Measurements from ENCODE around the gene LRRD1. TPM values are rescaled to one million over a fixed set of nuclear protein-coding genes. Genes with fewer than 3 reads are reported as not detected.
"Not testable (repeated sequence)": the region's sequence is repeated elsewhere in the genome, so short reads cannot be mapped to it uniquely, and the experiment has no call there.

The LRRD1 gene
- total and polyA plus RNA-seq, 9 donors, result 0.11 to 0.64 (median 0.31) TPM

- H3K9me3 ChIP-seq (replicated peaks; ENCODE audit: control insufficient read depth, low read depth, low read length); H3K27ac ChIP-seq (ENCODE audit: low read length); H3K4me1 ChIP-seq (ENCODE audit: control insufficient read depth, insufficient read depth, low read length); H3K36me3 ChIP-seq (ENCODE audit: control insufficient read depth, insufficient read depth, low read length); H3K4me3 ChIP-seq (ENCODE audit: low read length); DNase-seq; H3K27me3 ChIP-seq (ENCODE audit: control insufficient read depth, insufficient read depth, low read length): not testable (repeated sequence)
- no CpG with 5 or more reads among the region's 1 CpG for WGBS (ENCODE audit: insufficient coverage)
Observed at GRCh38 chr7:92184294-92184693, 5.4 kb upstream of the LRRD1 start.

- Histone ChIP-seq H3K27me3 (ENCODE audit: control insufficient read depth, insufficient read depth, low read length) (no peaks in the 10 kb centered on the region), H3K4me1 (ENCODE audit: control insufficient read depth, insufficient read depth, low read length) (peaks cover 5% of the 10 kb centered on the region), H3K36me3 (ENCODE audit: control insufficient read depth, insufficient read depth, low read length) (no peaks in the 10 kb centered on the region), H3K9me3 (replicated peaks; ENCODE audit: control insufficient read depth, low read depth, low read length) (no peaks in the 10 kb centered on the region), H3K4me3 (ENCODE audit: low read length) (no peak overlapping the region), H3K27ac (ENCODE audit: low read length) (peak overlapping the region; percentile 31)
- peak; percentile 53 for DNase-seq
Observed at GRCh38 chr7:92177362-92177761, 1.6 kb downstream of the LRRD1 start.

GRCh38 chr7:92169529-92169928 lies 9.4 kb downstream of the LRRD1 start:
- not testable (repeated sequence) for H3K4me1 ChIP-seq (ENCODE audit: control insufficient read depth, insufficient read depth, low read length); H3K27me3 ChIP-seq (ENCODE audit: control insufficient read depth, insufficient read depth, low read length); H3K36me3 ChIP-seq (ENCODE audit: control insufficient read depth, insufficient read depth, low read length); DNase-seq; H3K4me3 ChIP-seq (ENCODE audit: low read length); H3K9me3 ChIP-seq (replicated peaks; ENCODE audit: control insufficient read depth, low read depth, low read length); H3K27ac ChIP-seq (ENCODE audit: low read length)
- WGBS (ENCODE audit: insufficient coverage), result 90% methylated on average over 2 of the region's 2 CpGs

GRCh38 chr7:92161271-92161670 lies 17.7 kb downstream of the LRRD1 start:
- WGBS (ENCODE audit: insufficient coverage), result 100% methylated on average over 1 of the region's 1 CpG
- Histone ChIP-seq H3K27ac (ENCODE audit: low read length) (no peak overlapping the region), H3K4me1 (ENCODE audit: control insufficient read depth, insufficient read depth, low read length) (no peaks in the 10 kb centered on the region), H3K36me3 (ENCODE audit: control insufficient read depth, insufficient read depth, low read length) (no peaks in the 10 kb centered on the region), H3K27me3 (ENCODE audit: control insufficient read depth, insufficient read depth, low read length) (no peaks in the 10 kb centered on the region), H3K9me3 (replicated peaks; ENCODE audit: control insufficient read depth, low read depth, low read length) (no peaks in the 10 kb centered on the region), H3K4me3 (ENCODE audit: low read length) (no peak overlapping the region)
- no peak for DNase-seq

- WGBS (ENCODE audit: insufficient coverage), result 85% methylated on average over 3 of the region's 3 CpGs
- Histone ChIP-seq H3K36me3 (ENCODE audit: control insufficient read depth, insufficient read depth, low read length) (no peaks in the 10 kb centered on the region), H3K9me3 (replicated peaks; ENCODE audit: control insufficient read depth, low read depth, low read length) (no peaks in the 10 kb centered on the region), H3K4me3 (ENCODE audit: low read length) (no peak overlapping the region), H3K4me1 (ENCODE audit: control insufficient read depth, insufficient read depth, low read length) (no peaks in the 10 kb centered on the region), H3K27ac (ENCODE audit: low read length) (no peak overlapping the region), H3K27me3 (ENCODE audit: control insufficient read depth, insufficient read depth, low read length) (no peaks in the 10 kb centered on the region)
- DNase-seq, result no peak
Observed at GRCh38 chr7:92158660-92159575, 20.0 kb downstream of the LRRD1 start.

GRCh38 chr7:92156990-92157389 lies 22.0 kb downstream of the LRRD1 start:
- DNase-seq, result no peak
- Histone ChIP-seq H3K4me1 (ENCODE audit: control insufficient read depth, insufficient read depth, low read length) (no peaks in the 10 kb centered on the region), H3K27ac (ENCODE audit: low read length) (no peak overlapping the region), H3K9me3 (replicated peaks; ENCODE audit: control insufficient read depth, low read depth, low read length) (no peaks in the 10 kb centered on the region), H3K36me3 (ENCODE audit: control insufficient read depth, insufficient read depth, low read length) (no peaks in the 10 kb centered on the region), H3K4me3 (ENCODE audit: low read length) (no peak overlapping the region), H3K27me3 (ENCODE audit: control insufficient read depth, insufficient read depth, low read length) (no peaks in the 10 kb centered on the region)

GRCh38 chr7:92155108-92155739 lies 23.7 kb downstream of the LRRD1 start:
- Histone ChIP-seq H3K27ac (ENCODE audit: low read length) (no peak overlapping the region), H3K4me1 (ENCODE audit: control insufficient read depth, insufficient read depth, low read length) (no peaks in the 10 kb centered on the region), H3K9me3 (replicated peaks; ENCODE audit: control insufficient read depth, low read depth, low read length) (no peaks in the 10 kb centered on the region), H3K4me3 (ENCODE audit: low read length) (no peak overlapping the region), H3K27me3 (ENCODE audit: control insufficient read depth, insufficient read depth, low read length) (no peaks in the 10 kb centered on the region), H3K36me3 (ENCODE audit: control insufficient read depth, insufficient read depth, low read length) (no peaks in the 10 kb centered on the region)
- no peak for DNase-seq
- WGBS (ENCODE audit: insufficient coverage), result 80% methylated on average over 1 of the region's 1 CpG

GRCh38 chr7:92150450-92151017 lies 28.4 kb downstream of the LRRD1 start:
- WGBS (ENCODE audit: insufficient coverage), result no CpG with 5 or more reads among the region's 1 CpG

GRCh38 chr7:92149736-92150239 lies 29.2 kb downstream of the LRRD1 start:
- H3K27me3 ChIP-seq (ENCODE audit: control insufficient read depth, insufficient read depth, low read length), result no peaks in the 10 kb centered on the region
- no peaks in the 10 kb centered on the region for H3K4me1 ChIP-seq (ENCODE audit: control insufficient read depth, insufficient read depth, low read length)
- no peaks in the 10 kb centered on the region for H3K36me3 ChIP-seq (ENCODE audit: control insufficient read depth, insufficient read depth, low read length)
- no peak for DNase-seq
- no CpG with 5 or more reads among the region's 5 CpGs for WGBS (ENCODE audit: insufficient coverage)
- H3K9me3 ChIP-seq (replicated peaks; ENCODE audit: control insufficient read depth, low read depth, low read length), result no peaks in the 10 kb centered on the region
- H3K27ac ChIP-seq (ENCODE audit: low read length), result no peak overlapping the region
- H3K4me3 ChIP-seq (ENCODE audit: low read length), result no peak overlapping the region

More at GRCh38 chr7:92150450-92151017, 28.4 kb downstream of the LRRD1 start:
- H3K36me3 ChIP-seq (ENCODE audit: control insufficient read depth, insufficient read depth, low read length), result no peaks in the 10 kb centered on the region
- DNase-seq, result no peak
- H3K9me3 ChIP-seq (replicated peaks; ENCODE audit: control insufficient read depth, low read depth, low read length), result no peaks in the 10 kb centered on the region
- no peaks in the 10 kb centered on the region for H3K4me1 ChIP-seq (ENCODE audit: control insufficient read depth, insufficient read depth, low read length)
- H3K27ac ChIP-seq (ENCODE audit: low read length), result no peak overlapping the region
- no peaks in the 10 kb centered on the region for H3K27me3 ChIP-seq (ENCODE audit: control insufficient read depth, insufficient read depth, low read length)
- no peak overlapping the region for H3K4me3 ChIP-seq (ENCODE audit: low read length)

GRCh38 chr7:92143192-92143880 lies 35.6 kb downstream of the LRRD1 start:
- not testable (repeated sequence) for H3K4me3 ChIP-seq (ENCODE audit: low read length); H3K27ac ChIP-seq (ENCODE audit: low read length); DNase-seq; H3K36me3 ChIP-seq (ENCODE audit: control insufficient read depth, insufficient read depth, low read length); H3K9me3 ChIP-seq (replicated peaks; ENCODE audit: control insufficient read depth, low read depth, low read length); H3K27me3 ChIP-seq (ENCODE audit: control insufficient read depth, insufficient read depth, low read length); H3K4me1 ChIP-seq (ENCODE audit: control insufficient read depth, insufficient read depth, low read length)
- 93% methylated on average over 44 of the region's 50 CpGs for WGBS (ENCODE audit: insufficient coverage)

Data from muscle of leg (tissue), 11 donors.